Body of pancreas (tissue), 4 donors: ENCODE results near the gene VPS50. TPM values are rescaled to one million over a fixed set of nuclear protein-coding genes. Genes with fewer than 3 reads are reported as not detected.
"Not testable (repeated sequence)": the region's sequence is repeated elsewhere in the genome, so short reads cannot be mapped to it uniquely, and the experiment has no call there.

ENCODE experiments used
- ATAC-seq: fragments of 150-250 bp; one replicate; pipeline ENCODE4 v1.9.1; 2016
- DNase-seq, 4 donors: peaks; one replicate each; pipeline ENCODE4 v3.0.0-alpha.2; 2019
- H3K27ac ChIP-seq, 4 donors: fragments of 200-600 bp; sonication (generic); 1 replicate in 3 of 4; 2 replicates in 1 of 4; pipeline versions ENCODE4 v1.5.1 to v1.6.1; 2016 to 2019; ENCODE audit warnings: mild to moderate bottlenecking in 1 of 4, mixed read lengths in 1 of 4, moderate library complexity in 1 of 4
- H3K27me3 ChIP-seq, 2 donors: fragments of 200-600 bp; sonication (generic); one replicate each; pipeline ENCODE4 v1.6.0; 2016; ENCODE audit warnings: mild to moderate bottlenecking in 1 of 2
- H3K36me3 ChIP-seq, 2 donors: fragments of 200-600 bp; sonication (generic); replicated peaks in 1 of 2; 2 replicates each; pipeline ENCODE4 v1.5.1; 2016; ENCODE audit warnings: low read depth in 2 of 2; ENCODE audit not compliant: insufficient read depth in 1 of 2
- H3K4me1 ChIP-seq: fragments of 200-600 bp; sonication (generic); one replicate; pipeline ENCODE4 v1.6.0; 2016
- H3K4me3 ChIP-seq, 2 donors: fragments of 200-600 bp; sonication (generic); 1 replicate in 1 of 2; 2 replicates in 1 of 2; pipeline ENCODE4 v1.5.1; 2016 to 2019
- H3K9me3 ChIP-seq, 3 donors: fragments of 200-600 bp; sonication (generic); 1 replicate in 2 of 3; 2 replicates in 1 of 3; pipeline ENCODE4 v1.5.1; 2016
- POLR2A ChIP-seq, 3 donors: fragments of 450-650 bp; IDR thresholded peaks; one replicate each; pipeline ENCODE4 v1.6.1; 2016; ENCODE audit warnings: antibody characterized with exemption in 3 of 3, mild to moderate bottlenecking in 2 of 3
- WGBS, 2 donors: methylation state at CpG; one replicate each; pipeline ENCODE4 v1.1.5; 2017; 5-methylcytosine and 5-hydroxymethylcytosine counted together
- intact Hi-C: fragments of 100-400 bp; cut with DNase I; formaldehyde crosslinking; loops from one replicate; pipeline ENCODE4 v1.15.1; 2023
- total RNA-seq, 2 donors: library from RNA; depleted of rRNA; stranded (reverse); fragments of >200 nt; gene quantifications; one replicate each; pipeline ENCODE4 v1.1.0, GENCODE V29; 2016
- TF ChIP-seq, protein P1 (sequence below), 7 experiments: fragments of 450-650 bp in 4 of 7; fragments of 200-600 bp in 3 of 7; sonication (generic) in 3 of 7; IDR thresholded peaks; one replicate each; pipeline ENCODE4 v1.5.1; 2016 to 2019; ENCODE audit warnings: antibody characterized with exemption in 7 of 7

The VPS50 gene
- total RNA-seq, 2 donors from 2014 or later, result 9.6 to 28.3 TPM

DNA sequence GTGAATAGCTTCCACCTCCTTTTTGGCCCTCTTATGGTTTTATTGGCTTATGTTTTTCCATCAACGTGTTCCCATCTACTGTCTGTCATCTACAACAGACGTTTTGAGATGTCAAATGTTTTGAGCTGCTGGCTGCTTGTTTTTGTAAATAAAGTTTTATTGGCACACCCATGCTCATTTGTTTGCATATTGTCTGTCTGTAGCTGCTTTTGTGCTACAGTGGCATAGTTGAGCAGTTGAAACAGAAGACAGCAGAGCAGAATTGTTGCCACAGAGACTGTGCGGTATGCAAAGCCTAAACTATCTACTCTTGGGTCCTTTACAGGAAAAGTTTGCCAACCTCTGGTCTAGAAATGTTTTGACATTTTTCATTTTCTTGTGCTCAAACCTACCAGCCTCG, 88.7 kb downstream of the VPS50 start:
- DNase-seq, result no peak
- intact Hi-C loops, result no loop called here
- WGBS, 2 donors, result 87 to 91% methylated on average over 4 of the region's 4 CpGs
- H3K4me3 ChIP-seq, result no peak overlapping the region
- ATAC-seq, result no peak
- H3K27ac ChIP-seq, result no peak overlapping the region
- H3K36me3 ChIP-seq, result peaks cover 0 to 3% of the 10 kb centered on the region in 2 donors
- H3K27me3 ChIP-seq, result no peaks in the 10 kb centered on the region
- TF ChIP-seq POLR2A (IDR thresholded peaks at IDR 0.05), result no peak
- TF ChIP-seq, protein P1, sequence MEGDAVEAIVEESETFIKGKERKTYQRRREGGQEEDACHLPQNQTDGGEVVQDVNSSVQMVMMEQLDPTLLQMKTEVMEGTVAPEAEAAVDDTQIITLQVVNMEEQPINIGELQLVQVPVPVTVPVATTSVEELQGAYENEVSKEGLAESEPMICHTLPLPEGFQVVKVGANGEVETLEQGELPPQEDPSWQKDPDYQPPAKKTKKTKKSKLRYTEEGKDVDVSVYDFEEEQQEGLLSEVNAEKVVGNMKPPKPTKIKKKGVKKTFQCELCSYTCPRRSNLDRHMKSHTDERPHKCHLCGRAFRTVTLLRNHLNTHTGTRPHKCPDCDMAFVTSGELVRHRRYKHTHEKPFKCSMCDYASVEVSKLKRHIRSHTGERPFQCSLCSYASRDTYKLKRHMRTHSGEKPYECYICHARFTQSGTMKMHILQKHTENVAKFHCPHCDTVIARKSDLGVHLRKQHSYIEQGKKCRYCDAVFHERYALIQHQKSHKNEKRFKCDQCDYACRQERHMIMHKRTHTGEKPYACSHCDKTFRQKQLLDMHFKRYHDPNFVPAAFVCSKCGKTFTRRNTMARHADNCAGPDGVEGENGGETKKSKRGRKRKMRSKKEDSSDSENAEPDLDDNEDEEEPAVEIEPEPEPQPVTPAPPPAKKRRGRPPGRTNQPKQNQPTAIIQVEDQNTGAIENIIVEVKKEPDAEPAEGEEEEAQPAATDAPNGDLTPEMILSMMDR (IDR thresholded peaks at IDR 0.05), result no peak
- H3K4me1 ChIP-seq, result no peaks in the 10 kb centered on the region
- no peaks in the 10 kb centered on the region for H3K9me3 ChIP-seq

DNA sequence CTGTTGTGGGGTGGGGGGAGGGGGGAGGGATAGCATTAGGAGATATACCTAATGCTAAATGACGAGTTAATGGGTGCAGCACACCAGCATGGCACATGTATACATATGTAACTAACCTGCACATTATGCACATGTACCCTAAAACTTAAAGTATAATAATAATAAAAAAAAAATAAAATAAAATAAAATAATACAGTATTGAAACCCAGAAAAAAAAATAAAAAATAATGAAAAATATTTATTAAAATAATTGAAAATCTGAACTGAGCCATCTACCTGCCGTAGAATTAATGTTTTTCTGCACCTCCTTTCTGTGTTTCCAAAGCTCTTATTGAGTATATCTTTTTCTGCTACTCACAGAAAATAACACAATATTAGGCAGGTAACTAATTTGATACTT, 94.1 kb downstream of the VPS50 start:
- H3K36me3 ChIP-seq, H3K27me3 ChIP-seq, DNase-seq, H3K4me1 ChIP-seq, intact Hi-C loops, H3K27ac ChIP-seq, H3K4me3 ChIP-seq, H3K9me3 ChIP-seq, ATAC-seq: not testable (repeated sequence)
- WGBS, 2 donors, result 84 to 96% methylated on average over 1 to 2 of the region's 2 CpGs

DNA sequence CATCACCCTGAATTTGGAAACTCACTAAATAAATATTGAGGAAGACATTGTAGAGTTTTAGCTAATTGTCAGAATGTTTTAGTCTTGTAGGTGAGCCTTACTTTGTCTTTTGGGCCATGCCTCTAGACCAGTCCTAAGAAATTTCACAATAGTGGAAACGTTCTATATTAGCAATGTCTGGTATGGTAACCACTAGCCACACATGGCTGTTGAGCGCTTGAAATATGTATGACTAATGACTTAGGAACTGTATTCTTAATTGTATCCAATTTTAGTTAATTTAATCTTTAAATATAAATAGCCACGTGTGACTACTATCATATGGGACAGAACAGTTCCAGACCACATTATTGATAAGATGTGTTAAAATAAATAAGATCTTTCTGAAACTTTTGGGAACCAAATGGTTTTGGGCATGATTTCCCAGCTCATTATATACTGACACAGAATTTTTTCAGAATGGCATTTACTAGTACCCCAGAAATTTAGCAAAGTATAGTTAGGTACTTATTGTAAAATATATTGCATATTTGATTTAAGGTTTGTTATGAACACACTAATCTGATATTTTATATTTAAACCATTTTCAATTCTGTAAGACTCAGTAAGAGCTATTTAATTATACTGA, 95.0 kb downstream of the VPS50 start:
- WGBS, 2 donors, result 80 to 84% methylated on average over 3 of the region's 3 CpGs
- no peaks in the 10 kb centered on the region for H3K4me1 ChIP-seq

DNA sequence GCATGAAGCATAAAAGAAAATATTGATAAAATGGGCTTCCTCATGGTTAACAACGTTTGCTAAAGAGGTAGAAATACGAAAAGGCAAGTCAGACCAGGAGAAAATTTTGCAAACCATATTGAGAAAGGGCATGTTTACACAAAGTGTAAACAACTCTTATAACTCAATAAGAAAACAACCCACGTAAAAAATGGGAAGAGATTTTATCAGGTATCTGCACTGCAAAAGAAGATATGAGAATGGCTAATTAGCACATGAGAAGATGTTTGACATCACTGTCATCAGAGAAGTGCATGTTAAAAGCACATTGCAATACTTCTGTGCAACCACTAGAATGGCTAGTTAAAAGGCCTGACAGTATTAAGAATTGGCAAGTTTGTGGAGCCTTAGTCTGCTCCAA, 99.5 kb downstream of the VPS50 start:
- intact Hi-C loops, result no loop called here

More for the DNA sequence above, 95.0 kb downstream of the VPS50 start:
- TF ChIP-seq, protein P1 (IDR thresholded peaks at IDR 0.05), result no peak
- TF ChIP-seq POLR2A (IDR thresholded peaks at IDR 0.05), result no peak
- DNase-seq (no peak), ATAC-seq (no peak)
- Histone ChIP-seq H3K36me3 (no peaks in the 10 kb centered on the region), H3K27me3 (no peaks in the 10 kb centered on the region), H3K4me3 (no peak overlapping the region), H3K27ac (no peak overlapping the region), H3K9me3 (no peaks in the 10 kb centered on the region)
- intact Hi-C loops, result no loop called here

DNA sequence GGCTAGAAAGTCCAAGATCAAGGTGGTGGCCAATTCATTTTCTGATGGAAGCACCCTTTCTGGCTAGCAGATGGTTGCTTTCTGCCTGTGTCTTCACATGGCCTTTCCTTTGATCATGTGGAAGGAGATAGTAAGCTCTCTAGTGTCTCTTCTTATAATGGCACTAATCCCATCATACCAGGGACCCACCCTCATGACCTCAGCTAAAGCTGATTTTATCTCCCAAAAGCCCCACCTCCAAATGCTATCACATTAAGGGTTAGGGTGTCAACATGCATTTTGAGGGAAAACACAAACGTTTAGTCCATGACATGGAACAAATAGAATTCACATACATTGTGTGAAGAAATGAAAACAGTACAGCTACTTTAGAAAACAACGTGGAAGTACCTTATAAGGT, 100.0 kb downstream of the VPS50 start:
- Histone ChIP-seq H3K27ac (no peak overlapping the region), H3K27me3 (no peaks in the 10 kb centered on the region), H3K4me3 (no peak overlapping the region), H3K9me3 (no peaks in the 10 kb centered on the region), H3K36me3 (no peaks in the 10 kb centered on the region), H3K4me1 (no peaks in the 10 kb centered on the region)
- no peak for DNase-seq
- intact Hi-C loops, result no loop called here
- ATAC-seq, result no peak
- no peak for TF ChIP-seq POLR2A (IDR thresholded peaks at IDR 0.05)
- TF ChIP-seq, protein P1 (IDR thresholded peaks at IDR 0.05), result no peak
- WGBS, 2 donors, result 74 to 84% methylated on average over 2 of the region's 2 CpGs

More for the DNA sequence above, 99.5 kb downstream of the VPS50 start:
- no peaks in the 10 kb centered on the region for H3K27me3 ChIP-seq
- H3K4me1 ChIP-seq, result no peaks in the 10 kb centered on the region
- DNase-seq, result no peak
- H3K4me3 ChIP-seq, result no peak overlapping the region
- WGBS, 2 donors, result 92% methylated on average over 3 of the region's 3 CpGs
- no peaks in the 10 kb centered on the region for H3K9me3 ChIP-seq
- H3K36me3 ChIP-seq, result no peaks in the 10 kb centered on the region
- TF ChIP-seq, protein P1 (IDR thresholded peaks at IDR 0.05), result no peak
- no peak for TF ChIP-seq POLR2A (IDR thresholded peaks at IDR 0.05)
- no peak for ATAC-seq
- H3K27ac ChIP-seq, result no peak overlapping the region
